H1 (cell line): Measurements from ENCODE around the gene WFDC10A. TPM values are rescaled to one million over a fixed set of nuclear protein-coding genes. Genes with fewer than 3 reads are reported as not detected.
A peak's percentile ranks its signal among the peaks of the same experiment; 100 is the strongest.

ENCODE experiments used
- CTCF ChIA-PET: fragments of 300-600 bp; sonication (Branson Sonifier 250); formaldehyde crosslinking; loops from one replicate; lab custom pipeline; 2021; ENCODE audit not compliant: partially characterized antibody; lab: Charles Lee
- POLR2A ChIA-PET: fragments of 300-600 bp; sonication (Branson Sonifier 250); formaldehyde crosslinking; loops from one replicate; lab custom pipeline; 2021; ENCODE audit warnings: inconsistent platforms; ENCODE audit not compliant: partially characterized antibody; lab: Charles Lee
- DNase-seq, 2 experiments: peaks; one replicate each; pipeline versions ENCODE4 v3.0.0 to v3.0.0-alpha.2; 2010 to 2022; ENCODE audit warnings: low spot score in 2 of 2, low read depth in 1 of 2, mixed read lengths in 1 of 2
- FAIRE-seq: peaks from 2 replicates; lab custom pipeline; 2011; peaks lifted over from hg19 to GRCh38; lab: Jason Lieb, UNC
- H2AFZ ChIP-seq: 2 replicates; pipeline ENCODE4 v1.8.1; 2012; ENCODE audit warnings: low read length, inconsistent platforms
- H2AK5ac ChIP-seq: 2 replicates; pipeline ENCODE4 v1.6.1; 2013; ENCODE audit warnings: low read depth, low read length
- H2BK120ac ChIP-seq: replicated peaks from 2 replicates; pipeline ENCODE3; 2013; ENCODE audit warnings: low read depth, low read length, inconsistent platforms
- H2BK12ac ChIP-seq: 2 replicates; pipeline ENCODE4 v1.6.1; 2013; ENCODE audit warnings: low read depth, low read length
- H2BK15ac ChIP-seq: 2 replicates; pipeline ENCODE4 v1.6.1; 2013; ENCODE audit warnings: low read length
- H2BK20ac ChIP-seq: 2 replicates; pipeline ENCODE4 v1.6.1; 2013; ENCODE audit warnings: low read length
- H2BK5ac ChIP-seq: 2 replicates; pipeline ENCODE4 v1.6.1; 2013; ENCODE audit warnings: low read depth, low read length
- H3K14ac ChIP-seq: 2 replicates; pipeline ENCODE4 v1.6.1; 2013; ENCODE audit warnings: inconsistent platforms; ENCODE audit not compliant: insufficient read length
- H3K18ac ChIP-seq: 2 replicates; pipeline ENCODE4 v1.6.1; 2013; ENCODE audit warnings: low read length; ENCODE audit errors: extremely low read depth
- H3K23ac ChIP-seq: 2 replicates; pipeline ENCODE4 v1.6.1; 2013; ENCODE audit warnings: inconsistent platforms; ENCODE audit not compliant: insufficient read length
- H3K23me2 ChIP-seq: 2 replicates; pipeline ENCODE4 v1.6.1; 2013; ENCODE audit warnings: low read depth, low read length
- H3K27ac ChIP-seq: 2 replicates; pipeline ENCODE4 v1.6.1; 2011; ENCODE audit warnings: low read depth, low read length, inconsistent platforms
- H3K27me3 ChIP-seq, 4 experiments: replicated peaks in 1 of 4; 1 replicate in 1 of 4; 2 replicates in 3 of 4; pipeline versions ENCODE4 v1.6.1 to v1.8.1; 2011 to 2013; ENCODE audit warnings: low read length in 3 of 4, mild to moderate bottlenecking in 3 of 4, inconsistent platforms in 2 of 4, mixed read lengths in 2 of 4, moderate library complexity in 1 of 4; ENCODE audit not compliant: control insufficient read depth in 3 of 4, insufficient read depth in 3 of 4; ENCODE audit errors: extremely low read depth in 1 of 4
- H3K36me3 ChIP-seq, 4 experiments: 2 replicates each; pipeline versions ENCODE4 v1.6.1 to v1.8.1; 2011 to 2013; ENCODE audit warnings: mild to moderate bottlenecking in 4 of 4, low read length in 3 of 4, moderate library complexity in 2 of 4, control low read depth in 1 of 4, inconsistent platforms in 1 of 4; ENCODE audit not compliant: insufficient read depth in 4 of 4, control insufficient read depth in 2 of 4
- H3K4ac ChIP-seq: replicated peaks from 2 replicates; pipeline ENCODE3; 2013; ENCODE audit warnings: low read length, low read depth, mixed read lengths, inconsistent platforms; ENCODE audit not compliant: insufficient read length
- H3K4me1 ChIP-seq, 4 experiments: replicated peaks in 1 of 4; 1 replicate in 1 of 4; 2 replicates in 3 of 4; pipeline versions ENCODE4 v1.6.1 to v1.8.1; 2011 to 2013; ENCODE audit warnings: low read length in 3 of 4, inconsistent platforms in 2 of 4, mixed read lengths in 1 of 4; ENCODE audit not compliant: insufficient read depth in 4 of 4, control insufficient read depth in 3 of 4
- H3K4me2 ChIP-seq, 2 experiments: 2 replicates each; pipeline versions ENCODE4 v1.6.1 to v1.8.1; 2011 to 2013; ENCODE audit warnings: low read depth in 2 of 2, low read length in 2 of 2, control low read depth in 1 of 2, inconsistent platforms in 1 of 2, mild to moderate bottlenecking in 1 of 2; ENCODE audit not compliant: insufficient read depth in 1 of 2
- H3K4me3 ChIP-seq, 4 experiments: fragments of 200-600, 300-600 bp in 1 of 4; sonication (generic), shearing (Covaris generic), sonication (Bioruptor Twin) in 1 of 4; 2 replicates each; pipeline versions ENCODE4 v1.5.1 to v1.8.1; 2011 to 2016; ENCODE audit warnings: low read length in 4 of 4, low read depth in 3 of 4, control low read depth in 2 of 4, inconsistent platforms in 2 of 4, mild to moderate bottlenecking in 2 of 4, mixed read lengths in 1 of 4, moderate library complexity in 1 of 4; ENCODE audit not compliant: insufficient read depth in 2 of 4; ENCODE audit errors: extremely low read depth in 1 of 4
- H3K56ac ChIP-seq: replicated peaks from 2 replicates; pipeline ENCODE3; 2013; ENCODE audit warnings: low read depth, mild to moderate bottlenecking, mixed read lengths, low read length, inconsistent platforms; ENCODE audit not compliant: insufficient read length
- H3K79me1 ChIP-seq: 2 replicates; pipeline ENCODE4 v1.6.1; 2013; ENCODE audit warnings: low read depth, low read length, control low read depth
- H3K79me2 ChIP-seq, 2 experiments: 2 replicates each; pipeline versions ENCODE4 v1.6.1 to v1.8.1; 2012 to 2013; ENCODE audit warnings: low read length in 2 of 2, mild to moderate bottlenecking in 2 of 2, inconsistent platforms in 1 of 2; ENCODE audit not compliant: insufficient read depth in 2 of 2, control insufficient read depth in 1 of 2
- H3K9ac ChIP-seq, 4 experiments: replicated peaks in 1 of 4; 1 replicate in 1 of 4; 2 replicates in 3 of 4; pipeline versions ENCODE4 v1.6.1 to v1.8.1; 2011 to 2013; ENCODE audit warnings: low read depth in 3 of 4, low read length in 3 of 4, control low read depth in 2 of 4, mild to moderate bottlenecking in 2 of 4, moderate library complexity in 2 of 4, inconsistent platforms in 1 of 4; ENCODE audit errors: extremely low read depth in 1 of 4
- H3K9me3 ChIP-seq, 2 experiments: 2 replicates each; pipeline versions ENCODE4 v1.6.1 to v1.8.1; 2012 to 2013; ENCODE audit warnings: mild to moderate bottlenecking in 2 of 2, moderate library complexity in 2 of 2, control low read depth in 1 of 2, inconsistent platforms in 1 of 2, low read depth in 1 of 2, low read length in 1 of 2, mixed read lengths in 1 of 2; ENCODE audit not compliant: insufficient read depth in 2 of 2
- H4K20me1 ChIP-seq, 2 experiments: replicated peaks in 1 of 2; 2 replicates each; pipeline versions ENCODE3 to v1.8.1; 2011 to 2013; ENCODE audit warnings: inconsistent platforms in 2 of 2, low read length in 2 of 2, mild to moderate bottlenecking in 1 of 2; ENCODE audit not compliant: insufficient read depth in 2 of 2, control insufficient read depth in 1 of 2
- H4K5ac ChIP-seq: 2 replicates; pipeline ENCODE4 v1.6.1; 2013; ENCODE audit warnings: low read length, low read depth, mixed read lengths, inconsistent platforms; ENCODE audit not compliant: insufficient read length
- H4K8ac ChIP-seq: 2 replicates; pipeline ENCODE4 v1.8.0; 2013; ENCODE audit warnings: mild to moderate bottlenecking, moderate library complexity, low read length, inconsistent platforms; ENCODE audit not compliant: insufficient read depth; ENCODE audit errors: extremely low read depth
- H4K91ac ChIP-seq: replicated peaks from 2 replicates; pipeline ENCODE3; 2013; ENCODE audit warnings: low read length, mixed read lengths, inconsistent platforms; ENCODE audit not compliant: insufficient read length
- BCL11A ChIP-seq, 2 experiments: IDR thresholded peaks; one replicate each; pipeline ENCODE4 v1.6.1; 2011; ENCODE audit warnings: low read depth in 2 of 2, low read length in 2 of 2, mild to moderate bottlenecking in 2 of 2
- CBX5 ChIP-seq: fragments of 300-800, 300-1000 bp; sonication (generic); IDR thresholded peaks from 2 replicates; pipeline ENCODE4 v1.7.1; 2016; ENCODE audit warnings: antibody characterized with exemption, low read length, low read depth
- CHD2 ChIP-seq: IDR thresholded peaks from 2 replicates; pipeline ENCODE4 v1.6.1; 2012; ENCODE audit warnings: low read length, improper control_type of control experiment
- NANOG ChIP-seq: IDR thresholded peaks from 2 replicates; pipeline ENCODE4 v1.6.1; 2011; ENCODE audit warnings: low read length, low read depth, mild to moderate bottlenecking, inconsistent platforms; ENCODE audit not compliant: insufficient read depth, poor library complexity, severe bottlenecking
- SP1 ChIP-seq: IDR thresholded peaks from 2 replicates; pipeline ENCODE4 v1.6.1; 2011; ENCODE audit warnings: low read depth, low read length
- WGBS, 2 experiments: shearing (Covaris generic) in 1 of 2; methylation state at CpG; one replicate each; pipeline versions ENCODE4 v1.1.6 to v1.1.7; 2013 to 2015; ENCODE audit warnings: low lambda C conversion rate in 2 of 2, mixed read lengths in 2 of 2, inconsistent platforms in 1 of 2, low coverage in 1 of 2, missing lambda C conversion rate in 1 of 2; ENCODE audit not compliant: insufficient replicate concordance in 2 of 2, insufficient coverage in 1 of 2, insufficient read length in 1 of 2; ENCODE audit errors: extremely low coverage in 1 of 2, missing lambda C conversion rate in 1 of 2; 5-methylcytosine and 5-hydroxymethylcytosine counted together
- long read RNA-seq, 2 experiments: library from RNA in 1 of 2; library from capped mRNA in 1 of 2; stranded (forward); transcript quantifications; one replicate each; pipeline ENCODE4 v2.0.0, GENCODE V29; 2021; ENCODE audit warnings: inconsistent platforms in 1 of 2
- polyA minus RNA-seq, 3 experiments: library from RNA; depleted of rRNA, polyadenylated mRNA; stranded (reverse); fragments of >200 nt; gene quantifications; 1 replicate in 2 of 3; 2 replicates in 1 of 3; pipeline ENCODE4 v1.2.3, GENCODE V29; 2011
- polyA plus RNA-seq, 7 experiments: library from polyadenylated mRNA; depleted of rRNA in 3 of 7; stranded (reverse) in 5 of 7; unstranded in 2 of 7; fragments of >200 nt in 5 of 7; fragments of 200-250 nt in 2 of 7; gene quantifications; 1 replicate in 5 of 7; 2 replicates in 1 of 7; 4 replicates in 1 of 7; pipeline versions ENCODE4 v1.2.1 to v1.2.3, GENCODE V29; 2011 to 2013; ENCODE audit warnings: missing spikeins in 2 of 7, mixed read lengths in 2 of 7
- total RNA-seq: library from RNA; stranded (reverse); fragmentation: NEBNext Ultra II Directional; extraction: Animal tissue kit (Norgen Biotek cat#: 25700); gene quantifications from 2 replicates; pipeline ENCODE4 v1.2.1, GENCODE V29; 2021
- TF ChIP-seq, protein P1 (sequence below), 3 experiments: IDR thresholded peaks; 1 replicate in 2 of 3; 2 replicates in 1 of 3; pipeline versions ENCODE4 v1.5.1 to v1.6.1; 2011; ENCODE audit warnings: low read length in 3 of 3, mild to moderate bottlenecking in 3 of 3, inconsistent platforms in 2 of 3, low read depth in 1 of 3, moderate library complexity in 1 of 3; ENCODE audit not compliant: insufficient read depth in 1 of 3; ENCODE audit errors: control extremely low read depth in 1 of 3

WFDC10A gene
- total RNA-seq (not detected in 2 replicates), polyA plus RNA-seq (2011; rRNA removed) (not detected in 2 replicates), polyA minus RNA-seq (2011; rRNA and poly(A)+ RNA removed) (0.41 and 0.98 TPM in 2 replicates)
- not detected for polyA plus RNA-seq (2011; cell fraction: cytosol; rRNA removed)
- not detected for polyA plus RNA-seq (2011; cell fraction: nucleus; rRNA removed)
- polyA plus RNA-seq (2012, experiment 1 of 2) = not detected in 4 replicates
- polyA plus RNA-seq (2012, experiment 2 of 2) = not detected
- not detected for polyA plus RNA-seq (2013, experiment 1 of 2)
- 0.17 TPM for polyA plus RNA-seq (2013, experiment 2 of 2)
- not detected for polyA minus RNA-seq (2011; cell fraction: cytosol; rRNA and poly(A)+ RNA removed)
- polyA minus RNA-seq (2011; cell fraction: nucleus; rRNA and poly(A)+ RNA removed) = not detected
- long read RNA-seq, experiment 1 = 0 reads
- long read RNA-seq, experiment 2 = 0 reads

- H2AK5ac ChIP-seq = no peak within 1 kb of the TSS
- no peak within 1 kb of the TSS; a peak in 1 of 7 replicates for H3K9ac ChIP-seq
- 21% methylated on average over 9 of the region's 9 CpGs; no CpG with 5 or more reads in 1 of the 2 experiments for WGBS, 2 experiments
- H3K79me1 ChIP-seq = no peaks in the 10 kb centered on the region
- DNase-seq (peak; percentile 33 to 65), FAIRE-seq (peak; percentile 98)
- H3K4me2 ChIP-seq = peak within 1 kb of the TSS in 1 of 2 experiments; percentile 15; a peak in 2 of 4 replicates
- H3K18ac ChIP-seq = peak within 1 kb of the TSS; percentile 64; the same call in 1 of the 2 replicates
- H3K4me3 ChIP-seq = no peak within 1 kb of the TSS
- H3K4ac ChIP-seq = no peak within 1 kb of the TSS
- no peaks in the 10 kb centered on the region for H3K79me2 ChIP-seq
- H3K27me3 ChIP-seq = 0 out of 7 replicates have a peak, but pooled peaks cover 0 to 2% (median 0%) of the 10 kb centered on the region in 4 experiments
- peak within 1 kb of the TSS; percentile 72; the same call in 1 of the 2 replicates for H2BK12ac ChIP-seq
- no peaks in the 10 kb centered on the region for H3K9me3 ChIP-seq
- H4K5ac ChIP-seq = no peak within 1 kb of the TSS
- H4K20me1 ChIP-seq = no peaks in the 10 kb centered on the region
- H3K4me1 ChIP-seq = peaks cover 0 to 2% (median 0%) of the 10 kb centered on the region in 4 experiments; a peak in 2 of 7 replicates
- no peak within 1 kb of the TSS for H3K23ac ChIP-seq
- 0 out of 2 replicates have a peak within 1 kb of the TSS, but pooled peaks have one; percentile 18 for H2BK15ac ChIP-seq
- no peak within 1 kb of the TSS for H3K27ac ChIP-seq
- peak within 1 kb of the TSS; percentile 53; the same call in 1 of the 2 replicates for H2BK5ac ChIP-seq
- no peaks in the 10 kb centered on the region for H3K36me3 ChIP-seq
- H2BK120ac ChIP-seq = no peak within 1 kb of the TSS
- H4K91ac ChIP-seq = no peak within 1 kb of the TSS
- H3K23me2 ChIP-seq = no peaks in the 10 kb centered on the region; the same call in 1 of the 2 replicates
- no peak within 1 kb of the TSS for H4K8ac ChIP-seq
- POLR2A ChIA-PET = interaction anchor here (0.7 to 1.6 kb wide), 2 partner anchors 19 to 136 kb away, joined by 3 read pairs; no protein-coding TSS in a partner anchor
- H2AFZ ChIP-seq = peak within 1 kb of the TSS; percentile 96
- no peak within 1 kb of the TSS for H3K14ac ChIP-seq
- H2BK20ac ChIP-seq = peak within 1 kb of the TSS; percentile 36; the same call in 1 of the 2 replicates
- CTCF ChIA-PET = interaction anchor here (0.6 to 5.5 kb wide), 31 partner anchors 9 to 834 kb away, joined by 3 to 71 read pairs (median 4); partner anchors contain the start of gene EPPIN
- no peak within 1 kb of the TSS for H3K56ac ChIP-seq
- TF ChIP-seq CHD2 (no peak), NANOG (no peak), SP1 (no peak), CBX5 (no peak), BCL11A (IDR thresholded peaks at IDR 0.05; ENCODE audit: low read depth in 2 of 2, low read length in 2 of 2) (no peak)
- TF ChIP-seq, protein P1, sequence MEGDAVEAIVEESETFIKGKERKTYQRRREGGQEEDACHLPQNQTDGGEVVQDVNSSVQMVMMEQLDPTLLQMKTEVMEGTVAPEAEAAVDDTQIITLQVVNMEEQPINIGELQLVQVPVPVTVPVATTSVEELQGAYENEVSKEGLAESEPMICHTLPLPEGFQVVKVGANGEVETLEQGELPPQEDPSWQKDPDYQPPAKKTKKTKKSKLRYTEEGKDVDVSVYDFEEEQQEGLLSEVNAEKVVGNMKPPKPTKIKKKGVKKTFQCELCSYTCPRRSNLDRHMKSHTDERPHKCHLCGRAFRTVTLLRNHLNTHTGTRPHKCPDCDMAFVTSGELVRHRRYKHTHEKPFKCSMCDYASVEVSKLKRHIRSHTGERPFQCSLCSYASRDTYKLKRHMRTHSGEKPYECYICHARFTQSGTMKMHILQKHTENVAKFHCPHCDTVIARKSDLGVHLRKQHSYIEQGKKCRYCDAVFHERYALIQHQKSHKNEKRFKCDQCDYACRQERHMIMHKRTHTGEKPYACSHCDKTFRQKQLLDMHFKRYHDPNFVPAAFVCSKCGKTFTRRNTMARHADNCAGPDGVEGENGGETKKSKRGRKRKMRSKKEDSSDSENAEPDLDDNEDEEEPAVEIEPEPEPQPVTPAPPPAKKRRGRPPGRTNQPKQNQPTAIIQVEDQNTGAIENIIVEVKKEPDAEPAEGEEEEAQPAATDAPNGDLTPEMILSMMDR (IDR thresholded peaks at IDR 0.05; ENCODE audit: control extremely low read depth in 1 of 3, insufficient read depth in 1 of 3, low read depth in 1 of 3, low read length in 3 of 3) = peak; percentile 67 to 95 (median 69)
Observed at GRCh38 chr20:45629496-45630100, at the start of gene WFDC10A. Gene WFDC10A, plus strand, starts transcription at chr20:45629739. Its CDS starts 75 bp downstream, at chr20:45629814.
